Measurements from ENCODE around the gene RNASE4. TPM values are rescaled to one million over a fixed set of nuclear protein-coding genes. Genes with fewer than 3 reads are reported as not detected.
"Not testable (repeated sequence)": the region's sequence is repeated elsewhere in the genome, so short reads cannot be mapped to it uniquely, and the experiment has no call there.

Gene RNASE4
- 8.6 and 18.3 TPM in 2 replicates for total RNA-seq (2012; rRNA removed)

- Histone ChIP-seq H3K4me2 (ENCODE audit: low read length) (peak within 1 kb of the TSS; percentile 92), H3K4me3 (ENCODE audit: low read length) (peak within 1 kb of the TSS; percentile 84), H3K9me3 (replicated peaks; ENCODE audit: low read length) (no peaks in the 10 kb centered on the region), H3K36me3 (ENCODE audit: insufficient read depth, low read length) (no peaks in the 10 kb centered on the region), H3K4me1 (ENCODE audit: control insufficient read depth, insufficient read depth, low read length) (peaks cover 17% of the 10 kb centered on the region), H3K27me3 (ENCODE audit: control insufficient read depth, insufficient read depth, low read length) (no peaks in the 10 kb centered on the region), H3K9ac (ENCODE audit: low read depth, low read length) (peak within 1 kb of the TSS; percentile 97)
Measured at GRCh38 chr14:20683891-20684661, at the start of gene RNASE4. Gene RNASE4, plus strand, starts transcription at chr14:20684560. Its CDS starts 14,812 bp downstream, at chr14:20699372.

- Histone ChIP-seq H3K4me2 (ENCODE audit: low read length) (no peak within 1 kb of the TSS), H3K9me3 (replicated peaks; ENCODE audit: low read length) (no peaks in the 10 kb centered on the region), H3K4me3 (ENCODE audit: low read length) (no peak within 1 kb of the TSS), H3K36me3 (ENCODE audit: insufficient read depth, low read length) (no peaks in the 10 kb centered on the region), H3K27me3 (ENCODE audit: control insufficient read depth, insufficient read depth, low read length) (peaks cover 10% of the 10 kb centered on the region), H3K4me1 (ENCODE audit: control insufficient read depth, insufficient read depth, low read length) (no peaks in the 10 kb centered on the region), H3K9ac (ENCODE audit: low read depth, low read length) (no peak within 1 kb of the TSS)
Measured at GRCh38 chr14:20641591-20641990, 42.8 kb upstream of the RNASE4 start, which contains the start of gene OR6S1. Gene OR6S1, minus strand, starts transcription at chr14:20641691. Its CDS starts 0 bp downstream, at chr14:20641691.

- H3K4me3 ChIP-seq (ENCODE audit: low read length) = no peak overlapping the region
- H3K4me2 ChIP-seq (ENCODE audit: low read length) = no peak overlapping the region
- H3K4me1 ChIP-seq (ENCODE audit: control insufficient read depth, insufficient read depth, low read length) = no peaks in the 10 kb centered on the region
- H3K9ac ChIP-seq (ENCODE audit: low read depth, low read length) = no peak overlapping the region
- peaks cover 10% of the 10 kb centered on the region for H3K27me3 ChIP-seq (ENCODE audit: control insufficient read depth, insufficient read depth, low read length)
- no peaks in the 10 kb centered on the region for H3K9me3 ChIP-seq (replicated peaks; ENCODE audit: low read length)
- no peaks in the 10 kb centered on the region for H3K36me3 ChIP-seq (ENCODE audit: insufficient read depth, low read length)
Measured at GRCh38 chr14:20642182-20642581, 42.2 kb upstream of the RNASE4 start.

GRCh38 chr14:20642755-20643154 is 41.6 kb upstream of the RNASE4 start:
- H3K4me1 ChIP-seq (ENCODE audit: control insufficient read depth, insufficient read depth, low read length); H3K36me3 ChIP-seq (ENCODE audit: insufficient read depth, low read length); H3K4me2 ChIP-seq (ENCODE audit: low read length); H3K4me3 ChIP-seq (ENCODE audit: low read length); H3K9me3 ChIP-seq (replicated peaks; ENCODE audit: low read length); H3K9ac ChIP-seq (ENCODE audit: low read depth, low read length); H3K27me3 ChIP-seq (ENCODE audit: control insufficient read depth, insufficient read depth, low read length): not testable (repeated sequence)

- H3K4me1 ChIP-seq (ENCODE audit: control insufficient read depth, insufficient read depth, low read length) = no peaks in the 10 kb centered on the region
Measured at GRCh38 chr14:20644520-20644919, 39.8 kb upstream of the RNASE4 start.

GRCh38 chr14:20645481-20645880 is 38.9 kb upstream of the RNASE4 start:
- H3K27me3 ChIP-seq (ENCODE audit: control insufficient read depth, insufficient read depth, low read length) = peaks cover 10% of the 10 kb centered on the region
- H3K4me3 ChIP-seq (ENCODE audit: low read length) = no peak overlapping the region

More at GRCh38 chr14:20644520-20644919, 39.8 kb upstream of the RNASE4 start:
- peaks cover 10% of the 10 kb centered on the region for H3K27me3 ChIP-seq (ENCODE audit: control insufficient read depth, insufficient read depth, low read length)
- no peaks in the 10 kb centered on the region for H3K9me3 ChIP-seq (replicated peaks; ENCODE audit: low read length)
- H3K36me3 ChIP-seq (ENCODE audit: insufficient read depth, low read length) = no peaks in the 10 kb centered on the region
- no peak overlapping the region for H3K9ac ChIP-seq (ENCODE audit: low read depth, low read length)
- no peak overlapping the region for H3K4me3 ChIP-seq (ENCODE audit: low read length)
- no peak overlapping the region for H3K4me2 ChIP-seq (ENCODE audit: low read length)

GRCh38 chr14:20652996-20653975 is 31.1 kb upstream of the RNASE4 start:
- Histone ChIP-seq H3K4me2 (ENCODE audit: low read length) (peak overlapping the region; percentile 43), H3K4me3 (ENCODE audit: low read length) (no peak overlapping the region)

More at GRCh38 chr14:20645481-20645880, 38.9 kb upstream of the RNASE4 start:
- Histone ChIP-seq H3K9me3 (replicated peaks; ENCODE audit: low read length) (no peaks in the 10 kb centered on the region), H3K4me2 (ENCODE audit: low read length) (no peak overlapping the region), H3K9ac (ENCODE audit: low read depth, low read length) (no peak overlapping the region), H3K4me1 (ENCODE audit: control insufficient read depth, insufficient read depth, low read length) (no peaks in the 10 kb centered on the region), H3K36me3 (ENCODE audit: insufficient read depth, low read length) (no peaks in the 10 kb centered on the region)

GRCh38 chr14:20655851-20656250 is 28.5 kb upstream of the RNASE4 start:
- Histone ChIP-seq H3K4me2 (ENCODE audit: low read length) (no peak overlapping the region), H3K9me3 (replicated peaks; ENCODE audit: low read length) (no peaks in the 10 kb centered on the region), H3K4me1 (ENCODE audit: control insufficient read depth, insufficient read depth, low read length) (no peaks in the 10 kb centered on the region), H3K27me3 (ENCODE audit: control insufficient read depth, insufficient read depth, low read length) (peaks cover 53% of the 10 kb centered on the region), H3K4me3 (ENCODE audit: low read length) (no peak overlapping the region), H3K36me3 (ENCODE audit: insufficient read depth, low read length) (no peaks in the 10 kb centered on the region), H3K9ac (ENCODE audit: low read depth, low read length) (no peak overlapping the region)

More at GRCh38 chr14:20652996-20653975, 31.1 kb upstream of the RNASE4 start:
- Histone ChIP-seq H3K9me3 (replicated peaks; ENCODE audit: low read length) (no peaks in the 10 kb centered on the region), H3K36me3 (ENCODE audit: insufficient read depth, low read length) (no peaks in the 10 kb centered on the region), H3K4me1 (ENCODE audit: control insufficient read depth, insufficient read depth, low read length) (no peaks in the 10 kb centered on the region), H3K9ac (ENCODE audit: low read depth, low read length) (no peak overlapping the region), H3K27me3 (ENCODE audit: control insufficient read depth, insufficient read depth, low read length) (peaks cover 41% of the 10 kb centered on the region)

- Histone ChIP-seq H3K9ac (ENCODE audit: low read depth, low read length) (no peak overlapping the region), H3K27me3 (ENCODE audit: control insufficient read depth, insufficient read depth, low read length) (peaks cover 57% of the 10 kb centered on the region), H3K36me3 (ENCODE audit: insufficient read depth, low read length) (no peaks in the 10 kb centered on the region), H3K9me3 (replicated peaks; ENCODE audit: low read length) (no peaks in the 10 kb centered on the region), H3K4me1 (ENCODE audit: control insufficient read depth, insufficient read depth, low read length) (no peaks in the 10 kb centered on the region), H3K4me3 (ENCODE audit: low read length) (no peak overlapping the region), H3K4me2 (ENCODE audit: low read length) (no peak overlapping the region)
Measured at GRCh38 chr14:20656274-20656673, 28.1 kb upstream of the RNASE4 start.

GRCh38 chr14:20657216-20658211 is 26.8 kb upstream of the RNASE4 start:
- H3K9me3 ChIP-seq (replicated peaks; ENCODE audit: low read length) = no peaks in the 10 kb centered on the region
- H3K36me3 ChIP-seq (ENCODE audit: insufficient read depth, low read length) = no peaks in the 10 kb centered on the region
- H3K9ac ChIP-seq (ENCODE audit: low read depth, low read length) = no peak overlapping the region
- H3K27me3 ChIP-seq (ENCODE audit: control insufficient read depth, insufficient read depth, low read length) = peaks cover 62% of the 10 kb centered on the region
- no peak overlapping the region for H3K4me3 ChIP-seq (ENCODE audit: low read length)
- no peaks in the 10 kb centered on the region for H3K4me1 ChIP-seq (ENCODE audit: control insufficient read depth, insufficient read depth, low read length)
- H3K4me2 ChIP-seq (ENCODE audit: low read length) = no peak overlapping the region
